Measurements from ENCODE around the gene ST8SIA5.

Gene ST8SIA5

DNA sequence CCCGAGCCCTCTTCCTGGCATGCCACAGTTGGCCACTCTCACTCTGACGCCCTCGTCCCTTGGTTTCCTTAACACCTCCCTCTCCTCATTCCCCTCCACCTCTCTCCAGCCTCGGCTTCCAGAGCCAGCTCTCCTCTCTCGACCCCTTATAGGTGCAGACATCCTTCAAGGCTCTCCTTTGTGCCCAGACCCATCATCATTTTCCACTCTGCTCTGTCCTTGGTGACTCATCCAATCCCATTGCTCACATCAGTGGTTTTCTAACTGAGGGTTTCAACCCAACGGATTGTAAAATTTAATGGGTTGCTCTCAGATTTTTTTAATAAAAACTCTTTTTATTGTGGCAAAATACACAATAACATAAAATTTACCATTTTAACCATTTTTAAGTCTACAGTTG is 6.2 kb downstream of the ST8SIA5 start:
- TF ChIP-seq, protein P1, sequence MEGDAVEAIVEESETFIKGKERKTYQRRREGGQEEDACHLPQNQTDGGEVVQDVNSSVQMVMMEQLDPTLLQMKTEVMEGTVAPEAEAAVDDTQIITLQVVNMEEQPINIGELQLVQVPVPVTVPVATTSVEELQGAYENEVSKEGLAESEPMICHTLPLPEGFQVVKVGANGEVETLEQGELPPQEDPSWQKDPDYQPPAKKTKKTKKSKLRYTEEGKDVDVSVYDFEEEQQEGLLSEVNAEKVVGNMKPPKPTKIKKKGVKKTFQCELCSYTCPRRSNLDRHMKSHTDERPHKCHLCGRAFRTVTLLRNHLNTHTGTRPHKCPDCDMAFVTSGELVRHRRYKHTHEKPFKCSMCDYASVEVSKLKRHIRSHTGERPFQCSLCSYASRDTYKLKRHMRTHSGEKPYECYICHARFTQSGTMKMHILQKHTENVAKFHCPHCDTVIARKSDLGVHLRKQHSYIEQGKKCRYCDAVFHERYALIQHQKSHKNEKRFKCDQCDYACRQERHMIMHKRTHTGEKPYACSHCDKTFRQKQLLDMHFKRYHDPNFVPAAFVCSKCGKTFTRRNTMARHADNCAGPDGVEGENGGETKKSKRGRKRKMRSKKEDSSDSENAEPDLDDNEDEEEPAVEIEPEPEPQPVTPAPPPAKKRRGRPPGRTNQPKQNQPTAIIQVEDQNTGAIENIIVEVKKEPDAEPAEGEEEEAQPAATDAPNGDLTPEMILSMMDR (IDR thresholded peaks at IDR 0.05; ENCODE audit: insufficient read depth, low read depth, low read length, missing control alignments) = no peak
- no peak for DNase-seq (ENCODE audit: low read depth)
- no peak overlapping the region for H3K4me3 ChIP-seq (ENCODE audit: low read depth, low read length)

DNA sequence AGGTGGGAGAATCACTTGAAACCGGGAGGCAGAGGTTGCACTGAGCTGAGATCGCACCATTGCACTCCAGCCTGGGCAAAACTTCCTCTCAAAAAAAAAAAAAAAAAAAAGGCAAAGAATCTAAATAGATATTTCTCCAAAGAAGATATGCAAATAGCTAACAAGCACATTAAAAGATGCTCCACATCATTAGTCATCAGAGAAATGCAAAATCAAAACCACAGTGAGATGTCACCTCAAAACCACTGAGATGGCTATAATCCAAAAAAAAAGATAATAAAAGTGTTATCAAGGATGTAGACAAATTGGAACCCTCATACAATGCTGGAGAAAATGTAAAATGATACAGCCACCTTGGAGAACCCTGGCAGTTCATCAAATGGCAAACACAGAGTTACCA is 8.4 kb downstream of the ST8SIA5 start:
- TF ChIP-seq, protein P1 (IDR thresholded peaks at IDR 0.05; ENCODE audit: insufficient read depth, low read depth, low read length, missing control alignments) = no peak

DNA sequence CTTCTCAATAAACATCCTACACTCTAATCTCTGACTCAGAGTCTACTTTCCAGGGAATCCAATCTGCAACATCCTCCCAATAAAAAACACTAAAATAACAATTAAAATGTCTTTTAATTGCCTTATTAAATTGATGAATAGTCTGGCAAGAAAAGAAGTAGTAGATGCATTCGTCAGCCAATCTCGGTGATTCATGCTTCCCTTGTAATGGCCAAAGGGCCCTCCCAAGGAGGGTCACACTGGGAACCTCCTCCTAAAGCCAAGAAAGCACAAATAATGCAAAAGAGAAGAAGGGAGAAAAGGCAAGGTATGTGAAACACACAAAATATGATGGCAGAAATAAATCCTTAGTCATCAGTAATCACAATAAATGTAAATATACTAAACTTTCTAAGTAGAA is 16.8 kb downstream of the ST8SIA5 start:
- DNase-seq (ENCODE audit: low read depth) = no peak
- TF ChIP-seq, protein P1 (IDR thresholded peaks at IDR 0.05; ENCODE audit: insufficient read depth, low read depth, low read length, missing control alignments) = no peak
- no peak overlapping the region for H3K4me3 ChIP-seq (ENCODE audit: low read depth, low read length)

More for the DNA sequence above, 8.4 kb downstream of the ST8SIA5 start:
- no peak overlapping the region for H3K4me3 ChIP-seq (ENCODE audit: low read depth, low read length)
- DNase-seq (ENCODE audit: low read depth) = no peak

DNA sequence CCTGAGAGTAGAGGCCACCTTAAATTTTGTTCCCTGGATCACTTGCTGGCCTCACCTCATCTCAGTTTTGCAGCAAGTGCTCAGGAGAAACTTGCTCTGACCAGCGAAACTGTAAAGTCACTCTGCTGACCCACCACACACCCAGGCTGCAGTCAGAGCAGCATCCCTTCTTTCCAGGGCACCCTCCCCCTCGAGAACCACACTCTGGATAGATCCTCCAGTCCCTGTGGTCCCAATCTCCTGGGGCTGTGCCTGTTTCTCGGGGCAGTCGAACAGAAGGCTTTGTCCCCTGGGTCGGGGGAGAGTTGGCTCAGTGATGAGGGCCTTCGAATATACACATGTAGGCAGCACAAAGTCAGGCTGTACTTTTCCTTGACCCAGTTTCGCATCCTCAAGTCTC is 18.4 kb downstream of the ST8SIA5 start:
- TF ChIP-seq, protein P1 (IDR thresholded peaks at IDR 0.05; ENCODE audit: insufficient read depth, low read depth, low read length, missing control alignments) = no peak
- H3K4me3 ChIP-seq (ENCODE audit: low read depth, low read length) = no peak overlapping the region
- no peak for DNase-seq (ENCODE audit: low read depth)

DNA sequence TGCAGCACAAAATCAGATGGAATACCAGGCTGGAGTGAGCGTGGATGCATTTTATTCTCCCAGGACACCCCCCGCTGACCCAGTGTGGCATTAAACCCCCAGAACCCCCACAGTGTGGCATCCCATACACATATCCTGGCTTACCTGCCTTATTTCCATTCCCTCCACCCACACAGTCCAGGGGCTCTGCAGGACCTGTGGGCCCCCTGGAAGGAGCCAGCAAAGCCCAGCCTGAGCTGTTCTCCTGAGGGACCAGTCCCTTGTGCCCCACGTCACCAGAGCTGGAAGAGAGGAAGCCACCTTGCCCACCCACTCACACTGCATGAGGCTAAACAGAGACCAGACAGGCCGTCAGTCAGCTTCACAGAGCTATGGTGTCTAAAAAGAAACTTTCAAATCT is 20.1 kb downstream of the ST8SIA5 start:
- no peak for DNase-seq (ENCODE audit: low read depth)
- no peak overlapping the region for H3K4me3 ChIP-seq (ENCODE audit: low read depth, low read length)
- TF ChIP-seq, protein P1 (IDR thresholded peaks at IDR 0.05; ENCODE audit: insufficient read depth, low read depth, low read length, missing control alignments) = no peak

DNA sequence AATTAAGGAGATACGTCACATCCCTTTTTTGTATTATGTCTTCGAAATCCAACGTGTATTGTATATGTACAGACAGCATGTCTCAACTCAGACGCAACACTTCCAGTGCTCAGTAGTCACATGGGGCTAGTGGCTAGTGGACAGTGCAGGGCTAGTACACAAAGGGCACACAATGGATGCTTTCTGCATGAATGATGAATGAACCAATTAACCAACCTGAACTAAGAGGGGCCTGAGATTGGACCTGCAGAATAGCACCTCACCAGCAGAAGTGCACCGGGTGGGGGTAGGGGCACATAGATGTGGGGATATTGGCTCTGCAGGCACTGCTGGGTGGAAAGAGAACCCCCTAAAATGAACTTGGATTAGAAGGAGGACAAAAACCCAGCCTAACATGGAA is 20.7 kb downstream of the ST8SIA5 start:
- no peak overlapping the region for H3K4me3 ChIP-seq (ENCODE audit: low read depth, low read length)
- TF ChIP-seq, protein P1 (IDR thresholded peaks at IDR 0.05; ENCODE audit: insufficient read depth, low read depth, low read length, missing control alignments) = no peak
- DNase-seq (ENCODE audit: low read depth) = no peak

DNA sequence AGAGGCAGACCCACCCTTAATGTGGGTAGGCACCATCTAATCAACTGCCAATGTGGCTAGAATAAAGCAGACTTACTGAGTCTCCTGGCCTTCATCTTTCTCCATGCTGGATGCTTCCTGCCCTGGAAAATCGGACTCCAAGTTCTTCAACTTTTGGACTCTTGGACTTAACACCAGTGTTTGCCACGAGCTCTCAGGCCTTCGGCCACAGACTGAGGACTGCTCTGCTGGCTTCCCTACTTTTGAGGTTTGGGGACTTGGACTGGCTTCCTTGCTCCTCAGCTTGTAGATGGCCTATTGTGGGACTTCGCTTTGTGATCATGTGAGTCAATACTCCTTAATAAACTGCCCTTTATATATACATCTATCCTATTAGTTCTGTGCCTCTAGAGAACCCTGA is 21.9 kb downstream of the ST8SIA5 start:
- H3K4me3 ChIP-seq (ENCODE audit: low read depth, low read length) = no peak overlapping the region
- TF ChIP-seq, protein P1 (IDR thresholded peaks at IDR 0.05; ENCODE audit: insufficient read depth, low read depth, low read length, missing control alignments) = no peak

More for the DNA sequence above, 21.9 kb downstream of the ST8SIA5 start:
- no peak for DNase-seq (ENCODE audit: low read depth)

All from GM12865 (cell line).